K562 (cell line): Measurements from ENCODE around the gene UBASH3A. TPM values are rescaled to one million over a fixed set of nuclear protein-coding genes. Genes with fewer than 3 reads are reported as not detected.

Experiments
- BCOR ChIP-seq: fragments of 450-650 bp; IDR thresholded peaks from 2 replicates; pipeline ENCODE4 v1.6.1; 2016
- CHD2 ChIP-seq: IDR thresholded peaks from 2 replicates; pipeline ENCODE4 v1.6.1; 2011; ENCODE audit warnings: low read depth, low read length
- EP300 ChIP-seq: IDR thresholded peaks from 2 replicates; pipeline ENCODE4 v1.6.1; 2012; ENCODE audit warnings: low read length, improper control_type of control experiment
- HBP1 ChIP-seq: fragments of 450-650 bp; formaldehyde crosslinking; IDR thresholded peaks from 2 replicates; pipeline ENCODE4 v1.4.0; 2022; ENCODE audit warnings: missing genetic modification characterization
- HNRNPUL1 ChIP-seq: fragments of 200-400 bp; formaldehyde crosslinking; IDR thresholded peaks from 2 replicates; pipeline ENCODE4 v1.6.1; 2017; ENCODE audit warnings: low read length
- ILF3 ChIP-seq: fragments of 450-650 bp; IDR thresholded peaks from 2 replicates; pipeline ENCODE4 v1.6.1; 2018; ENCODE audit warnings: antibody characterized with exemption, mild to moderate bottlenecking, moderate library complexity, borderline replicate concordance
- JUNB ChIP-seq: fragments of 450-650 bp; formaldehyde crosslinking; conservative IDR thresholded peaks from 2 replicates; pipeline ENCODE4 v1.4.0; 2020; ENCODE audit warnings: mild to moderate bottlenecking
- KLF6 ChIP-seq: fragments of 250-450 bp; sonication (Bioruptor Pico); IDR thresholded peaks from 2 replicates; pipeline ENCODE4 v1.4.0; 2020; ENCODE audit warnings: mild to moderate bottlenecking, moderate library complexity, borderline replicate concordance
- POLR2G ChIP-seq: fragments of 200-400 bp; formaldehyde crosslinking; IDR thresholded peaks from 2 replicates; pipeline ENCODE4 v1.6.1; 2017; ENCODE audit warnings: low read depth, mild to moderate bottlenecking, antibody characterized with exemption, low read length, moderate library complexity
- PRPF4 ChIP-seq: fragments of 200-400 bp; formaldehyde crosslinking; IDR thresholded peaks from one replicate; pipeline ENCODE4 v1.6.1; 2017; ENCODE audit warnings: low read length, low read depth, mild to moderate bottlenecking; ENCODE audit not compliant: insufficient read depth, poor library complexity, severe bottlenecking
- RBFOX2 ChIP-seq: fragments of 200-400 bp; formaldehyde crosslinking; IDR thresholded peaks from 2 replicates; pipeline ENCODE4 v1.6.1; 2017; ENCODE audit warnings: low read depth, mild to moderate bottlenecking, low read length, moderate library complexity
- SMARCC2 ChIP-seq: fragments of 450-650 bp; IDR thresholded peaks from 2 replicates; pipeline ENCODE4 v1.6.1; 2017; ENCODE audit warnings: antibody characterized with exemption, moderate library complexity, mild to moderate bottlenecking, low read depth
- XRCC3 ChIP-seq: fragments of 450-650 bp; IDR thresholded peaks from 2 replicates; pipeline ENCODE4 v1.6.1; 2017; ENCODE audit warnings: mild to moderate bottlenecking, moderate library complexity
- ZHX1 ChIP-seq: fragments of 150-350 bp; conservative IDR thresholded peaks from 2 replicates; pipeline ENCODE4 v1.6.1; 2014; ENCODE audit warnings: low read length
- ZNF224 ChIP-seq: sonication (generic); formaldehyde crosslinking; IDR thresholded peaks from 2 replicates; pipeline ENCODE4 v1.8.0; 2022; ENCODE audit warnings: mild to moderate bottlenecking, missing genetic modification reagents
- ZNF253 ChIP-seq: fragments of 250-450 bp; sonication (Bioruptor Pico); conservative IDR thresholded peaks from 2 replicates; pipeline ENCODE4 v1.6.1; 2021; ENCODE audit warnings: mild to moderate bottlenecking
- polyA plus RNA-seq, 8 experiments: library from polyadenylated mRNA; depleted of rRNA in 4 of 8; stranded (reverse) in 5 of 8; unstranded in 3 of 8; fragments of >200 nt; fragmentation: Nextera tagmentation in 2 of 8; fragmentation: Illumina TruSeq in 1 of 8; extraction: Ambion mirVana in 2 of 8; extraction: Trizol in 1 of 8; gene quantifications; 2 replicates each; pipeline versions ENCODE4 v1.2.1 to v1.2.3, GENCODE V29; 2011 to 2014; ENCODE audit warnings: inconsistent platforms in 1 of 8, missing spikeins in 1 of 8
- total RNA-seq, 7 experiments: library from RNA; depleted of rRNA in 6 of 7; stranded (reverse); fragments of >200 nt in 6 of 7; fragmentation: Illumina TruSeq in 2 of 7; extraction: Trizol in 2 of 7; gene quantifications; 2 replicates each; pipeline versions ENCODE4 v1.2.1 to v1.2.3, GENCODE V29; 2011 to 2021; ENCODE audit warnings: low replicate concordance in 1 of 7
- TF ChIP-seq, protein P1 (sequence below): sonication (generic); formaldehyde crosslinking; IDR thresholded peaks from 2 replicates; pipeline ENCODE4 v1.8.1; 2022; ENCODE audit warnings: missing genetic modification reagents
- TF ChIP-seq, protein P2 (sequence below): fragments of 250-450 bp; sonication (Bioruptor Pico); IDR thresholded peaks from 2 replicates; pipeline ENCODE4 v1.9.0; 2021; ENCODE audit warnings: mild to moderate bottlenecking, inconsistent platforms
- TF ChIP-seq, protein P3 (sequence below): fragments of 250-450 bp; sonication (Bioruptor Pico); IDR thresholded peaks from 2 replicates; pipeline ENCODE4 v1.5.0; 2020; ENCODE audit warnings: mild to moderate bottlenecking, borderline replicate concordance

Gene UBASH3A
- total and polyA plus RNA-seq, 9 of the 15 experiments (the other 6 are each of a cell fraction or from before 2014, with no cell fraction given): 0.23 to 1.8 (median 1.1) TPM

DNA sequence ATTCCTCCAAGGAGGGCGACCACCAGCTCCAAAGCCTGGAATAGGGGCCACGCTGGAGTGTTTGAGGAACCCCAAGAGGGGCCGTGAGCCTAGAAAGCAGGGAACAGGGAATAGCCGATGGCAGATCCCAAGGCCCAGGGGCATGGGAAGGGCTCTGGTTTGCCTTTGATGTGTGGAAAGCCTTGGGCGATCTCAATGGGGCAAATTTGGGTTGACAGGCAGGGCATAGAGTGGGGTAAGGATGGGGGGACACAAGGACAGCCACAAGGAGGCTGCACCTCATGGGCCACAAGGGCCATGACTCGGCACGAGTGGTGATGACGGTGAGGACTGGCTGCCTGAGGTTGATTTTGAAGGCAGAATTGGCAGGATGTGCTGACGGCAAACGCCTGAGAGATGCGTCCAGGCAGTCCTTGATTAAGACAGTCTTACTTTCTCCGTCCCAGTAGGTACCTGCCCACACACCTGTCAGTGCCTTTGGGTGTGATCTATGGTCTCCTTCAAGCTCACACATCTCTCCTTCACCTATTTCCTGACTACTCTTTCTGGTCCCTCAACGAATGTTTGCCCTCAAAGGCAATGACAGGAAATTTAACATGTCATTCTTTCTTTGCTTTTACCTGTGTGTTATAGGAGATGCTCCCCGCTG lies 5.8 kb upstream of the UBASH3A start (continued):
- no peak for TF ChIP-seq POLR2G
- TF ChIP-seq CHD2: no peak
- TF ChIP-seq HBP1 (CRISPR knock-in tag): no peak
- TF ChIP-seq, protein P1, sequence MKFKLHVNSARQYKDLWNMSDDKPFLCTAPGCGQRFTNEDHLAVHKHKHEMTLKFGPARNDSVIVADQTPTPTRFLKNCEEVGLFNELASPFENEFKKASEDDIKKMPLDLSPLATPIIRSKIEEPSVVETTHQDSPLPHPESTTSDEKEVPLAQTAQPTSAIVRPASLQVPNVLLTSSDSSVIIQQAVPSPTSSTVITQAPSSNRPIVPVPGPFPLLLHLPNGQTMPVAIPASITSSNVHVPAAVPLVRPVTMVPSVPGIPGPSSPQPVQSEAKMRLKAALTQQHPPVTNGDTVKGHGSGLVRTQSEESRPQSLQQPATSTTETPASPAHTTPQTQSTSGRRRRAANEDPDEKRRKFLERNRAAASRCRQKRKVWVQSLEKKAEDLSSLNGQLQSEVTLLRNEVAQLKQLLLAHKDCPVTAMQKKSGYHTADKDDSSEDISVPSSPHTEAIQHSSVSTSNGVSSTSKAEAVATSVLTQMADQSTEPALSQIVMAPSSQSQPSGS (CRISPR knock-in tag): no peak
- TF ChIP-seq PRPF4: no peak
- no peak for TF ChIP-seq ZHX1
- no peak for TF ChIP-seq XRCC3
- TF ChIP-seq ZNF253 (CRISPR knock-in tag): no peak
- no peak for TF ChIP-seq KLF6 (CRISPR knock-in tag)
- no peak for TF ChIP-seq ILF3
- TF ChIP-seq SMARCC2: no peak
- no peak for TF ChIP-seq EP300
- TF ChIP-seq, protein P2, sequence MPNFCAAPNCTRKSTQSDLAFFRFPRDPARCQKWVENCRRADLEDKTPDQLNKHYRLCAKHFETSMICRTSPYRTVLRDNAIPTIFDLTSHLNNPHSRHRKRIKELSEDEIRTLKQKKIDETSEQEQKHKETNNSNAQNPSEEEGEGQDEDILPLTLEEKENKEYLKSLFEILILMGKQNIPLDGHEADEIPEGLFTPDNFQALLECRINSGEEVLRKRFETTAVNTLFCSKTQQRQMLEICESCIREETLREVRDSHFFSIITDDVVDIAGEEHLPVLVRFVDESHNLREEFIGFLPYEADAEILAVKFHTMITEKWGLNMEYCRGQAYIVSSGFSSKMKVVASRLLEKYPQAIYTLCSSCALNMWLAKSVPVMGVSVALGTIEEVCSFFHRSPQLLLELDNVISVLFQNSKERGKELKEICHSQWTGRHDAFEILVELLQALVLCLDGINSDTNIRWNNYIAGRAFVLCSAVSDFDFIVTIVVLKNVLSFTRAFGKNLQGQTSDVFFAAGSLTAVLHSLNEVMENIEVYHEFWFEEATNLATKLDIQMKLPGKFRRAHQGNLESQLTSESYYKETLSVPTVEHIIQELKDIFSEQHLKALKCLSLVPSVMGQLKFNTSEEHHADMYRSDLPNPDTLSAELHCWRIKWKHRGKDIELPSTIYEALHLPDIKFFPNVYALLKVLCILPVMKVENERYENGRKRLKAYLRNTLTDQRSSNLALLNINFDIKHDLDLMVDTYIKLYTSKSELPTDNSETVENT: no peak
- TF ChIP-seq HNRNPUL1: no peak
- TF ChIP-seq, protein P3, sequence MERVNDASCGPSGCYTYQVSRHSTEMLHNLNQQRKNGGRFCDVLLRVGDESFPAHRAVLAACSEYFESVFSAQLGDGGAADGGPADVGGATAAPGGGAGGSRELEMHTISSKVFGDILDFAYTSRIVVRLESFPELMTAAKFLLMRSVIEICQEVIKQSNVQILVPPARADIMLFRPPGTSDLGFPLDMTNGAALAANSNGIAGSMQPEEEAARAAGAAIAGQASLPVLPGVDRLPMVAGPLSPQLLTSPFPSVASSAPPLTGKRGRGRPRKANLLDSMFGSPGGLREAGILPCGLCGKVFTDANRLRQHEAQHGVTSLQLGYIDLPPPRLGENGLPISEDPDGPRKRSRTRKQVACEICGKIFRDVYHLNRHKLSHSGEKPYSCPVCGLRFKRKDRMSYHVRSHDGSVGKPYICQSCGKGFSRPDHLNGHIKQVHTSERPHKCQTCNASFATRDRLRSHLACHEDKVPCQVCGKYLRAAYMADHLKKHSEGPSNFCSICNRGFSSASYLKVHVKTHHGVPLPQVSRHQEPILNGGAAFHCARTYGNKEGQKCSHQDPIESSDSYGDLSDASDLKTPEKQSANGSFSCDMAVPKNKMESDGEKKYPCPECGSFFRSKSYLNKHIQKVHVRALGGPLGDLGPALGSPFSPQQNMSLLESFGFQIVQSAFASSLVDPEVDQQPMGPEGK (CRISPR knock-in tag): no peak
- TF ChIP-seq JUNB (CRISPR knock-in tag): no peak
- no peak for TF ChIP-seq RBFOX2
- TF ChIP-seq ZNF224: no peak
- no peak for TF ChIP-seq BCOR
